Hepatocyte (in vitro differentiated cells): ENCODE data around the gene KCTD11. TPM values are rescaled to one million over a fixed set of nuclear protein-coding genes. Genes with fewer than 3 reads are reported as not detected.

Experiments
- DNase-seq: peaks from one replicate; pipeline ENCODE4 v3.0.0-alpha.2; 2016; ENCODE audit warnings: low spot score
- H2AFZ ChIP-seq: fragments of 200-600 bp; sonication (generic); 2 replicates; pipeline ENCODE4 v1.6.0; 2016; ENCODE audit warnings: antibody characterized with exemption, mild to moderate bottlenecking
- H3K27ac ChIP-seq: fragments of 200-600 bp; sonication (generic); 2 replicates; pipeline ENCODE4 v1.5.1; 2016; ENCODE audit warnings: mild to moderate bottlenecking
- H3K27me3 ChIP-seq: fragments of 200-600 bp; sonication (generic); 2 replicates; pipeline ENCODE4 v1.6.1; 2016
- H3K36me3 ChIP-seq: fragments of 200-600 bp; sonication (generic); replicated peaks from 2 replicates; pipeline ENCODE4 v1.5.1; 2016; ENCODE audit warnings: low read depth; ENCODE audit not compliant: insufficient read depth
- H3K4me1 ChIP-seq: fragments of 200-600 bp; sonication (generic); 2 replicates; pipeline ENCODE4 v1.5.1; 2016; ENCODE audit warnings: mild to moderate bottlenecking, moderate library complexity; ENCODE audit not compliant: insufficient read depth
- H3K4me2 ChIP-seq: fragments of 200-600 bp; sonication (generic); 2 replicates; pipeline ENCODE4 v1.6.0; 2016
- H3K4me3 ChIP-seq: fragments of 200-600 bp; sonication (generic); 2 replicates; pipeline ENCODE4 v1.5.1; 2016; ENCODE audit warnings: mild to moderate bottlenecking
- H3K79me2 ChIP-seq: fragments of 200-600 bp; sonication (generic); 2 replicates; pipeline ENCODE4 v1.6.0; 2017; ENCODE audit warnings: mild to moderate bottlenecking
- H3K9me2 ChIP-seq: fragments of 200-600 bp; sonication (generic); replicated peaks from 2 replicates; pipeline ENCODE4 v1.6.0; 2017; ENCODE audit warnings: mild to moderate bottlenecking; ENCODE audit not compliant: insufficient read depth
- H3K9me3 ChIP-seq: fragments of 200-600 bp; sonication (generic); 2 replicates; pipeline ENCODE4 v1.5.1; 2016; ENCODE audit warnings: low read depth, mild to moderate bottlenecking
- H4K20me1 ChIP-seq: fragments of 200-600 bp; sonication (generic); 2 replicates; pipeline ENCODE4 v1.6.0; 2016; ENCODE audit warnings: mild to moderate bottlenecking; ENCODE audit not compliant: insufficient read depth, poor library complexity, severe bottlenecking
- EZH2 ChIP-seq: fragments of 200-600 bp; sonication (generic); IDR thresholded peaks from 2 replicates; pipeline ENCODE4 v1.6.1; 2016; ENCODE audit warnings: antibody characterized with exemption, mild to moderate bottlenecking, borderline replicate concordance
- EZH2phosphoT487 ChIP-seq: fragments of 200-600 bp; sonication (generic); IDR thresholded peaks from one replicate; pipeline ENCODE4 v1.6.1; 2018; ENCODE audit warnings: antibody characterized with exemption, mild to moderate bottlenecking, low read depth, moderate library complexity; ENCODE audit not compliant: unreplicated experiment, severe bottlenecking
- WGBS: methylation state at CpG from one replicate; pipeline ENCODE4 v1.1.6; 2016; ENCODE audit warnings: low lambda C conversion rate; ENCODE audit errors: missing lambda C conversion rate; 5-methylcytosine and 5-hydroxymethylcytosine counted together
- polyA plus RNA-seq: library from polyadenylated mRNA; unstranded; fragments of >200 nt; fragmentation: Nextera tagmentation; extraction: Ambion mirVana; gene quantifications from 2 replicates; pipeline ENCODE4 v1.2.1, GENCODE V29; 2016
- total RNA-seq: library from RNA; depleted of rRNA; stranded (reverse); fragments of >200 nt; gene quantifications from 2 replicates; pipeline ENCODE4 v1.2.3, GENCODE V29; 2014
- TF ChIP-seq, protein P1 (sequence below): fragments of 200-600 bp; sonication (generic); IDR thresholded peaks from 2 replicates; pipeline ENCODE4 v1.5.1; 2016; ENCODE audit warnings: antibody characterized with exemption, mild to moderate bottlenecking; ENCODE audit not compliant: poor library complexity

Gene KCTD11
- total and polyA plus RNA-seq, 2 experiments from 2014 or later = 12.4 to 19.6 TPM

DNA sequence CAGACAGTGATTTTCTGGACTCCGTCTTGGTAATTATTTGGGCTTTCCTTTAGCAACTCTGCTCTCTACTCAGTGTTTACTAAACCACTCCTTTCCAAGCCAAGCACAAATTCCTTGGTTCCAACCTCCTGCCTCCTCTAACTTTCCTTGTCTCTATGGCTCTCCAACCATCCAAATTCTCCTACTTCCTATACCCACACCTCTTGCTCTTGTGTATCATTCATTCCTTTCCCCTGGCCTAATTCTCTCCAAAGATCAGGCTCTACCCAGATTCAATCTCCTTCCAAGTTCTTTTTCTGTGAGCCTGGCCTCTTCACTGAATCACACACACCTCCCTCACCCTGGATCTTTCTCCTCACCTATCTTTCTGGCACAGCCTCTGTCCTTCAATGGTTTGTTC lies 24.0 kb upstream of the KCTD11 start:
- H3K79me2 ChIP-seq = peaks cover 17% of the 10 kb centered on the region
- H3K9me3 ChIP-seq = no peaks in the 10 kb centered on the region
- H3K4me2 ChIP-seq = peak overlapping the region; percentile 91
- WGBS = 100% methylated on average over 1 of the region's 1 CpG
- TF ChIP-seq, protein P1, sequence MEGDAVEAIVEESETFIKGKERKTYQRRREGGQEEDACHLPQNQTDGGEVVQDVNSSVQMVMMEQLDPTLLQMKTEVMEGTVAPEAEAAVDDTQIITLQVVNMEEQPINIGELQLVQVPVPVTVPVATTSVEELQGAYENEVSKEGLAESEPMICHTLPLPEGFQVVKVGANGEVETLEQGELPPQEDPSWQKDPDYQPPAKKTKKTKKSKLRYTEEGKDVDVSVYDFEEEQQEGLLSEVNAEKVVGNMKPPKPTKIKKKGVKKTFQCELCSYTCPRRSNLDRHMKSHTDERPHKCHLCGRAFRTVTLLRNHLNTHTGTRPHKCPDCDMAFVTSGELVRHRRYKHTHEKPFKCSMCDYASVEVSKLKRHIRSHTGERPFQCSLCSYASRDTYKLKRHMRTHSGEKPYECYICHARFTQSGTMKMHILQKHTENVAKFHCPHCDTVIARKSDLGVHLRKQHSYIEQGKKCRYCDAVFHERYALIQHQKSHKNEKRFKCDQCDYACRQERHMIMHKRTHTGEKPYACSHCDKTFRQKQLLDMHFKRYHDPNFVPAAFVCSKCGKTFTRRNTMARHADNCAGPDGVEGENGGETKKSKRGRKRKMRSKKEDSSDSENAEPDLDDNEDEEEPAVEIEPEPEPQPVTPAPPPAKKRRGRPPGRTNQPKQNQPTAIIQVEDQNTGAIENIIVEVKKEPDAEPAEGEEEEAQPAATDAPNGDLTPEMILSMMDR = no peak
- TF ChIP-seq EZH2 (no peak), EZH2phosphoT487 (no peak)
- H3K36me3 ChIP-seq = no peaks in the 10 kb centered on the region
- no peaks in the 10 kb centered on the region for H3K27me3 ChIP-seq
- H3K4me3 ChIP-seq = no peak overlapping the region
- peak overlapping the region; percentile 92 for H3K27ac ChIP-seq
- DNase-seq = no peak
- H3K4me1 ChIP-seq = peaks cover 10% of the 10 kb centered on the region
- no peaks in the 10 kb centered on the region for H4K20me1 ChIP-seq
- H3K9me2 ChIP-seq = no peaks in the 10 kb centered on the region
- no peak overlapping the region for H2AFZ ChIP-seq

DNA sequence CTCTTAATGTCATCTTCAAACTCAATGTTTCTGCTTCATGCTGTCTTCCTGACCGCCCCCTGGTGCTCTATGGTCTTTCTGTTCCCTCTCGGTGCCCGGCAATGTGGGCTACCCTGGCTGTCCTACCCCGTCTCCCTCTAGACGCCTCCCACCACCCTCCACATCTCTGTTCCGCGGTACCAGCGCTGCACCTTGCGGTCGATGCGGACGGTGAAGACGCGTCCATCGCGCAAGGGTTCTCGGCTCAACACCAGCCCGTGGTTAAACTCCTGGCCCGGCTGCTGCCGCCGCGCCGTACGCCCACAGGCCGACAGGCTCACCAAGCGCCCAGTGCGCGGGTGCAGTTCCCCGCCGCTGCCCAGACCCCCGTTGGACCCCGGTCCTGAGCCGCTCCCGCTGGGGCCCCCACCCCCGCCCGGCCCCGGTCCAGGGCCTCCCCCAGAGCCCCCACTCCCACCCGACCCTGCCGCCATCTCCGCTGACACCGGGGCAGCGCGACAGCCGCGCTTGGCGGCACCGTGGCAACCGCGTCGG lies 23.1 kb upstream of the KCTD11 start, which contains the start of gene NEURL4:
Gene NEURL4, minus strand, starts transcription at position 496 of the 534 bp plus-strand sequence. Its CDS starts 23 bp downstream, at position 473.
- no peak for DNase-seq
- Histone ChIP-seq H3K4me3 (peak within 1 kb of the TSS; percentile 48), H3K27me3 (no peaks in the 10 kb centered on the region), H3K9me3 (no peaks in the 10 kb centered on the region), H3K36me3 (no peaks in the 10 kb centered on the region), H4K20me1 (no peaks in the 10 kb centered on the region), H3K79me2 (peaks cover 17% of the 10 kb centered on the region), H2AFZ (peak within 1 kb of the TSS; percentile 54), H3K4me1 (peaks cover 10% of the 10 kb centered on the region), H3K4me2 (peak within 1 kb of the TSS; percentile 91), H3K9me2 (no peaks in the 10 kb centered on the region), H3K27ac (peak within 1 kb of the TSS; percentile 92)
- TF ChIP-seq EZH2phosphoT487 (no peak), EZH2 (no peak)
- TF ChIP-seq, protein P1 = no peak
- under 1% methylated on average over 44 of the region's 50 CpGs for WGBS

DNA sequence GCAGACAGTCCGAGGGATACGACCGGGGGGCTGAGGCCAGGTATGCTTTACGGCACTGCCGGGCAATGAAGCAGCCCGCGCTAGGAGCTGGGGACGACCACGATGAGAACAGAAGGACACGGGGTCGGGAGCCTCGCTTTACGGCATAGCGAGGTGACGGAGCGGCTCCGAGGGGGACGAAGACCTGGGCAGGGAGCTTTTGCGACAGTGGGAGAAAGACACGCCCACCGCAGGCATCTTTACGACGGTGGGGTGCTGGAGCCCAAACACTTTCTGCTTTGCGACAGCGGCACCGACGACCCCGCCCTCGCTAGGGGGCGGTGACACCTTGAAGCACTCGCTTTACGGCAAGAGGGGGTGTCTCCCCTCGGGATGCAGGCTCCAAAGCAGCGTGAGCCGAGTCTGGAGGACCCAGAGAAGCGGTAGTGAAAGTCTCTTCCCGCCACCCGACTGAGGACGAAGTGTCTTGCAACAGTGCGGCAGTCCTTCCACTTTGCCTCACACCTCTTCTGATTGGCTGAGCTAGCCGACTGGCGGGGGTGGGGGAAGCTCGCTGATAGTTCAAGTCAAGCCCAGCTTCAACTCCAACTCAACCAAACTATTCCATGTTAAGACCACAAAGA lies 22.5 kb upstream of the KCTD11 start:
- TF ChIP-seq, protein P1 = no peak
- TF ChIP-seq EZH2 = no peak
- TF ChIP-seq EZH2phosphoT487 = no peak
- Histone ChIP-seq H3K4me3 (peak overlapping the region; percentile 48), H3K4me2 (peak overlapping the region; percentile 91), H3K79me2 (peaks cover 17% of the 10 kb centered on the region), H3K27me3 (no peaks in the 10 kb centered on the region), H2AFZ (peak overlapping the region; percentile 54), H3K9me2 (no peaks in the 10 kb centered on the region), H3K27ac (peak overlapping the region; percentile 92), H3K9me3 (no peaks in the 10 kb centered on the region), H3K36me3 (no peaks in the 10 kb centered on the region), H3K4me1 (peaks cover 10% of the 10 kb centered on the region), H4K20me1 (no peaks in the 10 kb centered on the region)
- peak; percentile 99 for DNase-seq
- WGBS = 2% methylated on average over 43 of the region's 43 CpGs
